GM18505 (cell line): ENCODE data around the gene RPRD1B.

Source experiments
- ATAC-seq: cut with Tn5 transposase; IDR thresholded peaks from one replicate; pipeline ENCODE4 v1.9.1; 2021; ENCODE audit not compliant: unreplicated experiment
- POLR2A ChIP-seq: IDR thresholded peaks from 4 replicates; pipeline ENCODE4 v1.6.1; 2011; ENCODE audit warnings: borderline replicate concordance; ENCODE audit not compliant: insufficient read depth, insufficient read length; ENCODE audit errors: extremely low read depth

RPRD1B gene

GRCh38 chr20:38136421-38137245, 103.1 kb downstream of the RPRD1B start:
- ATAC-seq = no peak
- no peak for TF ChIP-seq POLR2A

GRCh38 chr20:38137441-38138037, 104.0 kb downstream of the RPRD1B start:
- no peak for ATAC-seq
- no peak for TF ChIP-seq POLR2A

- TF ChIP-seq POLR2A = no peak
- ATAC-seq = no peak
These were observed 104.7 kb downstream of the RPRD1B start for GRCh38 chr20:38138086-38138778.

GRCh38 chr20:38139156-38139912, 105.8 kb downstream of the RPRD1B start:
- TF ChIP-seq POLR2A = no peak
- no peak for ATAC-seq

- no peak for ATAC-seq
These were observed 106.6 kb downstream of the RPRD1B start for GRCh38 chr20:38139977-38140753.

GRCh38 chr20:38141204-38141888, 107.8 kb downstream of the RPRD1B start:
- no peak for ATAC-seq

More at GRCh38 chr20:38139977-38140753, 106.6 kb downstream of the RPRD1B start:
- TF ChIP-seq POLR2A = no peak

More at GRCh38 chr20:38141204-38141888, 107.8 kb downstream of the RPRD1B start:
- no peak for TF ChIP-seq POLR2A
